Measurements from ENCODE around the gene ARHGAP22. TPM values are rescaled to one million over a fixed set of nuclear protein-coding genes. Genes with fewer than 3 reads are reported as not detected.

Gene ARHGAP22
- polyA plus RNA-seq, 10 donors = 1.1 to 2.2 (median 1.3) TPM

DNA sequence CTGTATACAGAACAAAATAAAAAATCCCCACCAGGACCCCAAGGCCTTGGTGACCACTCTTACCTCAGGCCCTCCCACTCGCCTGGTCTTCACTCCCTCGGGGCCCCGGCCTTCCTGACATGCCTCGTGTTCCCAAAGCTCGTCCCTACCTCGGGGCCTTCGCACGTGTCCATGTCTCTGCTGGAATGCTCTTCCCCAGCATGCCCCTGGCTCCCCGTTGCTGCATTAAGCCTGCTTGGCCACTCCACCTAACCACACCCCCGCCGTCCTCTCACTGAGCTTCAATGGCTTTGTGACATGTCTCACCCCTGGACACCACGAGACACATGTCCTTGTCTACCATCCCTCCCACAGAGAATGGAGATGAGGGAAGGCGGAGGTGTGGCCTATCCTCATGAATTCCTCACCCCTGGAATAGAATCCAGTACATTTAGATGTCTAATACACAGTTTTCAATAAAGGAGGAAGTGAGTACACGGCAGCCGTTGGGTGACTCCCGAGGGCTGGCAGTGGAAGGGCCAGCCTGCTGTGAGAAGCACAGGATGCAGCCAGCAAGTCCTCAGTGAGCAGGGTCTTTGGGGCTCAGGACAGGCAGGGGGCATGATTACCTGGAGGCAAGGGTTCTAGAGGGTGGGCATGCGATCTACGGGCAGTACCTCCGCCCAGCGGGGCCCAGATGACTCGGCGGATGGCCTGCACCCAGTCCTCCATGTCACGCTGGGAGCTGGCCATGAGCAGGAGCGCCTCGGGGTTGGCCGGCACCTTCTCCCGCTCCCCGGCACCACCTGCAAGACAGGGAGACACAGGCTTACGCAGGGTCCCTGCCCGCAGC is 125.7 kb downstream of the ARHGAP22 start:
- no peak for DNase-seq

DNA sequence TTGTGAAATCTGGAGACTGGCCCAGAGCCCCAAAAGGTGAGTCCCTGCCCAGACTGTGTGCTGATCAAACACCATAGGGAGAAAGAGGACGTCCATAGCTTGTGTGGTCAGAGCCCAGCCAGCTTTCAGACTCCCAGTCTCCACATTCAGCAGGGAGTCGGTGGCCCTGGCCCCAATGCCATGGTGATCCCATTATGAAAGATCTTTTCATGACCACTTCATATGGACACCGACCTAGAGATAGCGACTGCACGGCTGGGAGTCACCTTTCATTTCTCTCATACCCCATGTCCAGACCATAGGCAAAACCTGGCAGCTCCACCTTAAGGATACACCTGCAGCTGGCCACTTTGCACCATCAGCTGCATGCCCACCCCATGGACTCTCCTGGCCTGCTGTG is 126.4 kb downstream of the ARHGAP22 start:
- DNase-seq = no peak

DNA sequence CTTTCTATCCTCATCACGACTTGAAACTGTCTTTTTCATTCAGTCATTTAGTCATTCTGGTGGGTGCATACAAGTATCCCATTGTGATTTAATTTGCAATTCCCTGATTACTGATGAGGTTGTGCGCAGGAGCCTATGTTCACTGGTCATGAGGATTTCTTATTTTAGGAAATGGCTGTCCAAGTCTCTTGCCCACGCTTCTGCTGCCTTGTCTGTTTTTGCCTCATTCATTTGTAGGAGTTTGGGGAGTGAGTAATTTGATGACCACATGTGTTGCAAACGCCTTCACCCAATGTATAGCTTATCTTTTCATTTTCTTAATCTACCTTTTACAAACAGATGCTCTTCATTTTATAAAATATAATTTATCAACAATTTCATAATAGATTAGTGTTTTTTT is 127.3 kb downstream of the ARHGAP22 start:
- DNase-seq = no peak

- no peak for DNase-seq
These were observed 127.7 kb downstream of the ARHGAP22 start for GRCh38 chr10:48477141-48477540.

- no peak for DNase-seq
These were observed 128.4 kb downstream of the ARHGAP22 start for GRCh38 chr10:48476279-48476982.

DNA sequence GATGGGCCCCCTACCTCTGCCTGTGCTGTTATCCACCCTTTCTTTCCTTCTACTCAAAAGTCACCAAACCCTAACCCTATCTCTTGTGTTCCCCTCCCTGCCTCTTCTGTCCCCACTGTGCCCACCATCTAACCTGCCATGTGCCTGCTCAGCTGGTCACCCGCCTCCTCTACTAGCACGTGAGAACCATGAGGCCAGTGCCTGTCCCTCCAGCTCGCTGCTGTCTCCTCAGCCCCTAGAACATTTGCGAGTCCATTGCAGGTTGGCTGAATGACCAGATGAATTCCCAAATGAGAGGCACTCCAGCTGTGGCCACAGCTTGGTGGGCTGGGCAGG is 129.0 kb downstream of the ARHGAP22 start:
- no peak for DNase-seq

DNA sequence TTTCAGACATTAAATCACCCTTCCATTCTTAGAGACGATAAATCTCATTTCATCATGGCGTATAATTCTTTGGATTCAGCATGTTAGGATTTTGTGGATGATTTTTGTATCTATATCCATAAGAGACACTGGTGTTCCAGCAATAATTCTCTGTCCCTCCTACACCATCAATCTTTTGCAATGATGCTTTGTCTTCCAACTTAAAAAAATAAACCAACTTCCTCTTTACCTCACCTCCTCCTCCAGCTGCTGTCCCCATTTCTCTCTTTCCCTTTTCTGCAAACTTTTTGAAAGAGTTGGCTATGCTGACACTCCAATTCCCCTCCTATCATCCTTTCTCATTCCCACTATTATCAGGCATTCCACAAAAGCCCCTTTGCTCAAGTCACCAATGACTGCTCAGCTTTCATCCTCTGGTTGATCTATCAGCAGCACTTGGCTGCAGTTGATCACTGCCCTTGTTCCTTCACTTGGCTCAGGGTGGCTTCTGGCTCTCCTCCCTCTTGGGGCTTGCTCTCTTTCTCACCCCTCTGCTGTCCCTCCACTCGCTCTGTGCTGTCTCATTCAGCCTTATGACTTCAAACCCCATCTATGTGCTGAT is 130.0 kb downstream of the ARHGAP22 start:
- no peak for DNase-seq

GRCh38 chr10:48473704-48474103 is 131.2 kb downstream of the ARHGAP22 start:
- no peak for DNase-seq

DNA sequence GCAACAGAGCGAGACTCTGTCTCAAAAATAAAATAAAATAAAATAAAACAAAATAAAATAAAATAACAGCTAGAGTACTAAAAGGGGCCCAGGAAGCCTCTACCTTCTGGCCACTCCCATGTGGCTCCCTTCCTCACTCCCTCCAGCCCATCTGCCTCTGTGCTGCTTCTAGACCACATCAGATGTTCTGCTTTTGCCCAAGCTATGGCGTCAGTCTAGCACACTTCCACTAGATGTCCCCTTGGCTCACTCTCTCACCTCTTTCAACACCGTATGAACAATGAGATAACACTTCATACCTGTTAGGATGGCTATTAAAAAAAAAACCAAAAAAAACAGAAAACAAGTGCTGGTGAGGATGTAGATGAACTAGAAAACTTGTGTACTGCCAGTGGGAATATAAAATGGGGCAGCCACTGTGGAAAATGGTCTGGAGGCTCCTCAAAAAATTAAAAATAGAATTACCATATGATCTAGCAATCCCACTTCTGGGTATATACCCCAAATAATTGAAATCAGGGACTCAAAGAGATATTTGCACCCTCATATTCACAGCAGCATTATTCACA is 132.3 kb downstream of the ARHGAP22 start:
- DNase-seq = no peak

DNA sequence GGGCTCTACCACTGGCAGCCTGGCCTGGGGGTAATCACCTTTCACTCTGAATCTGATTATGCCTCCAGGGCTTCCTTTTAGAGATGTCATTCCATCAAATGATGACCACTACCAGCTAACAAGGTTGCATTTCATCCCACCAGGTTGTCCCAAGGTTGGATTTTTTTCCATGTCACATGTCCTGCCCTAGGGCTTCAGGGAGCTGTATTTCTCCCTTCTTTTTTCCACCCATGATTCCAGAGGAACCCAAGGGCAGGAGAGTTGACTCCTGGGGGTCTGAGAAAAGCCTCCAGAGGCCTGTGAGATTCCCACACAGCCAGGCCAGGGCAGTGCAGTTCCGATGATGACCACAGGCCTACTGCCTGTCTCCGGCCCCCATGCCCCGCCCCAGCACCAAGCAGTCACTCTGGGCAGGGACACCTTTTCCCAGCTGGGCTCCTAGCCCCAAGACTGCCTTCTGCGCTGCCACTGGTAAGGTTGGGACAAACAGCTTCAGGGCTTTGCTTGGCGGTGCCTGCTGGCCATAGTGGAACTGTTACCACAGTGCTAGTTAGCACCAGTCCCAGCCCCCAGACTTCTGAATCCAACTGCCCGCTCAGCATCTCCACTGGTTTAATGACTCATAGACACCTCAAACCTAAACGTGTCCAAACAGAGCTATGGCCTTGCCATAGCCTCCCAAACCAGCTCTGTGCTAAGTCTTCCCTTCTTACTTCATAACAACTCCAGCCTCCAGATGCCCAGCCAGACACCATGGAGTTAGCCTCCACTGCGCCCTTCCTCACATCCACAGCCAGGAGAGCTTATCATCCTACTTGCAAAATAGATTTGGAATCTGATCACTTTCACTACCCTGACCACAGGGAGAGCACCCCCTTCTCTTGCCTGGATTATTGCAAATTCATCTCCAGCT is 133.7 kb downstream of the ARHGAP22 start:
- DNase-seq = no peak

GRCh38 chr10:48470115-48470892 is 134.6 kb downstream of the ARHGAP22 start:
- DNase-seq = no peak

DNA sequence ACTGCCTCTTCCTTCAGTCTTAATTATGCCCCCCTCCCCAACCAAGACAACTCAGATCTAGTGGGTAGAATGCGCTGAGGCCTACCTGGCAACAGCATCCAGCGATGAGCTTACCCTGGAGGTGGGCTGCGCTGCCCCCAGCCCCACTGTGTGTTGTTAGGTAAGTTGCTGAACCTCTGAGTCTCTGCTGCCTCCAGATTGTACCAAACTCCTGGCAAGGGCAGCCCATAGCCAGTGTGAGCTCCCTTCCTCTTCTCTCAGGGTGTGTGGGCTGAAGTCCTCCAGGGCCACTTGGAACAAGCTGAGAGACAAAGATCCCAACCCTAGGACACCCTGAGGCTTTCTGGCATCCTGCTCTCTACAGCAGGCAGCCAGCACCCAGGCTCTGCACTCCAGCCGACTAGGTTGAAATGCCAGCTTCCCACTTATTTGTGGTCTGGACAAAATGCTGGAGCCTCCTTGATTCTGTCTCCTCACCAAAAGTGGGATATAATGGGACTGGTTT is 135.3 kb downstream of the ARHGAP22 start:
- DNase-seq = no peak

GRCh38 chr10:48468866-48469511 is 135.9 kb downstream of the ARHGAP22 start:
- DNase-seq = no peak

GRCh38 chr10:48468130-48468790 is 136.6 kb downstream of the ARHGAP22 start:
- no peak for DNase-seq

DNA sequence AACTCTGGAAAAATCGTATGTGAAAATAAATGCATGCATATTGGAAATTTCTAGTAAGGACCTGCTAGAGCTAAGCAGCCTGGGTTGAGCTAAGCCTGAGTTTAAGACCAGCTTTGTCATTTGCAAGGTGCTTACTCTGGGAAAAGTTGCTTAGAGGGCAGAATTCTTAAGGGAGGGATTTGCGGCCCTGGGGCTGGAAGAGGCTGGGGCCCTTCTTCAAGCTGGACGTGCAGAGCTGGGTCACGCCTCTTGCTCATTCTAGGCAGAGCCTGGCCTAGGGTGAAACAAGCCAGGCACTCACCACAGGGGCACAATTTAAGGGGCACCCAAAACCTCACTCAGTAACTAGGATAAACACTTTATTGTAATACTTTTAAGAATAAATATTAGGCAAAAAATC is 137.2 kb downstream of the ARHGAP22 start:
- DNase-seq = no peak

GRCh38 chr10:48466611-48467240 is 138.1 kb downstream of the ARHGAP22 start:
- DNase-seq = no peak

DNA sequence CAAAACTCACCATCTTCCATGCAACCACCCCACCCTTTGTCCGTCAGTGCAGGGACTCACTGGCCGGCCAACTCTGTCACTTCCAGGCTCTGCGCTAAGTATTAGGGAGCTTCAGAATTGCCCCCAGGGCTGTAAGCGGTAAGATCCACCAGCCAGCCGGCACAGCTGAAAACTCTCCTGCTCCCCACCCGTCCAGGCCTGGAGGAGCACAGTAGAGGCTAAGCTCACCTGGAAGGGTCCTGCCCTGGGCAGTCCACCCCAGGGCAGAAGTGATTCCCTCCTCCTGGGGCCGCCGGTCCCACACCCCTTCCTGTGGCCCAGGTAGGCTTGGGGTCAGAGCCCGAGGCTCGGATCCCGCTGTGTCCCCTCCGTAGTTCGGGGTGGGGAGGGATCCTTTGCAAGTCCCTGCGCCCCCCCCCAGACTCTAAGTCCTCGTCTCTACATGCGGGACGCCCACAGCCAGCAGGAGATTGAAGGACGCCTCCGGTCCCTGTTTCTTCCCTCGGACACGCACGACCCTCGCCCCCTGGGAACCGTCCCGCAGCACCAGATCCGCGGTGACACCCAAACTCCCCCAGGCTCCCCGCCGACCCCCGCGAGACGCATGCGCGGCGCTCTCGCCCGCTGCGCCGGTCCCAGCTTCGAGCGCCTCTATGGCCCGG is 138.9 kb downstream of the ARHGAP22 start:
- peak in 1 of 3 donors; percentile 23 for DNase-seq
